ENCODE results near the gene ASIC2.

Gene ASIC2

GRCh38 chr17:33225994-33226393, 67.1 kb downstream of the ASIC2 start:
- no peak overlapping the region for H3K27ac ChIP-seq (ENCODE audit: extremely low read depth, low read depth, low read length)
- no peaks in the 10 kb centered on the region for H3K36me3 ChIP-seq (ENCODE audit: control insufficient read depth in 2 of 2, insufficient read depth in 1 of 2, low read length in 2 of 2)
- H3K4me1 ChIP-seq (ENCODE audit: control insufficient read depth, insufficient read depth, low read length), result no peaks in the 10 kb centered on the region
- no peak overlapping the region for H3K4me3 ChIP-seq (ENCODE audit: low read depth, low read length)
- ChIA-PET POLR2A (no interaction called here), CTCF (interaction anchor here (0.5 kb wide), 1 partner anchor 811 kb away, joined by 5 read pairs; no protein-coding TSS in a partner anchor)
- TF ChIP-seq ZNF362 (tag by site-specific recombination; IDR thresholded peaks at IDR 0.05) (no peak), ZNF175 (tag by site-specific recombination; IDR thresholded peaks at IDR 0.05) (no peak), ZNF449 (tag by site-specific recombination; IDR thresholded peaks at IDR 0.05) (no peak), ZNF223 (tag by site-specific recombination; IDR thresholded peaks at IDR 0.05) (no peak), ZNF660 (tag by site-specific recombination; IDR thresholded peaks at IDR 0.05) (no peak), ZBTB21 (tag by site-specific recombination; IDR thresholded peaks at IDR 0.05) (no peak), OVOL3 (tag by site-specific recombination; IDR thresholded peaks at IDR 0.05) (no peak), ZFP3 (tag by site-specific recombination; IDR thresholded peaks at IDR 0.05; ENCODE audit: low read depth) (no peak), ZNF133 (tag by site-specific recombination; IDR thresholded peaks at IDR 0.05) (no peak), ZNF777 (tag by site-specific recombination; IDR thresholded peaks at IDR 0.05; ENCODE audit: borderline replicate concordance) (no peak), ZNF792 (tag by site-specific recombination; IDR thresholded peaks at IDR 0.05) (no peak), ZNF140 (tag by site-specific recombination; IDR thresholded peaks at IDR 0.05) (no peak)
- H3K9me3 ChIP-seq (ENCODE audit: control insufficient read depth, insufficient read depth, low read depth, low read length), result no peaks in the 10 kb centered on the region

GRCh38 chr17:33225509-33225908, 67.6 kb downstream of the ASIC2 start:
- no peak for TF ChIP-seq ZNF266 (tag by site-specific recombination; IDR thresholded peaks at IDR 0.05; ENCODE audit: low read depth)
- TF ChIP-seq KLF10 (tag by site-specific recombination; IDR thresholded peaks at IDR 0.05), result no peak
- no peak for TF ChIP-seq ZNF157 (tag by site-specific recombination; IDR thresholded peaks at IDR 0.05)
- TF ChIP-seq ZNF521 (tag by site-specific recombination; IDR thresholded peaks at IDR 0.05), result no peak
- no peak for TF ChIP-seq ZNF10 (tag by site-specific recombination; IDR thresholded peaks at IDR 0.05)
- no peak for TF ChIP-seq ZNF18 (tag by site-specific recombination; IDR thresholded peaks at IDR 0.05)
- TF ChIP-seq ZNF174 (tag by site-specific recombination; IDR thresholded peaks at IDR 0.05), result no peak
- TF ChIP-seq OSR2 (tag by site-specific recombination; IDR thresholded peaks at IDR 0.05), result no peak
- H3K36me3 ChIP-seq (ENCODE audit: control insufficient read depth in 2 of 2, insufficient read depth in 1 of 2, low read length in 2 of 2), result no peaks in the 10 kb centered on the region
- POLR2A ChIA-PET, result no interaction called here
- CTCF ChIA-PET, result no interaction called here
- no peak overlapping the region for H3K27ac ChIP-seq (ENCODE audit: extremely low read depth, low read depth, low read length)
- H3K9me3 ChIP-seq (ENCODE audit: control insufficient read depth, insufficient read depth, low read depth, low read length), result no peaks in the 10 kb centered on the region
- H3K4me3 ChIP-seq (ENCODE audit: low read depth, low read length), result no peak overlapping the region
- no peaks in the 10 kb centered on the region for H3K4me1 ChIP-seq (ENCODE audit: control insufficient read depth, insufficient read depth, low read length)

- POLR2A ChIA-PET, result no interaction called here
- no peaks in the 10 kb centered on the region for H3K4me1 ChIP-seq (ENCODE audit: control insufficient read depth, insufficient read depth, low read length)
- H3K27ac ChIP-seq (ENCODE audit: extremely low read depth, low read depth, low read length), result no peak overlapping the region
- no peaks in the 10 kb centered on the region for H3K9me3 ChIP-seq (ENCODE audit: control insufficient read depth, insufficient read depth, low read depth, low read length)
- CTCF ChIA-PET, result interaction anchor here (1.2 kb wide), 1 partner anchor 20 kb away, joined by 3 read pairs; no protein-coding TSS in a partner anchor
- no peak overlapping the region for H3K4me3 ChIP-seq (ENCODE audit: low read depth, low read length)
- no peaks in the 10 kb centered on the region for H3K36me3 ChIP-seq (ENCODE audit: control insufficient read depth in 2 of 2, insufficient read depth in 1 of 2, low read length in 2 of 2)
- TF ChIP-seq PRDM6 (tag by site-specific recombination; IDR thresholded peaks at IDR 0.05), result no peak
- no peak for TF ChIP-seq ZNF658 (tag by site-specific recombination; IDR thresholded peaks at IDR 0.05)
- TF ChIP-seq ZNF302 (tag by site-specific recombination; IDR thresholded peaks at IDR 0.05; ENCODE audit: low read depth), result no peak
- no peak for TF ChIP-seq HOXD13 (CRISPR knock-in tag; IDR thresholded peaks at IDR 0.05; ENCODE audit: borderline replicate concordance)
- no peak for TF ChIP-seq ATF2 (tag by site-specific recombination; IDR thresholded peaks at IDR 0.05; ENCODE audit: low read depth)
- no peak for TF ChIP-seq ZNF654 (tag by site-specific recombination; IDR thresholded peaks at IDR 0.05; ENCODE audit: low read depth)
- no peak for TF ChIP-seq ZNF501 (tag by site-specific recombination; IDR thresholded peaks at IDR 0.05)
- no peak for TF ChIP-seq MZF1 (tag by site-specific recombination; IDR thresholded peaks at IDR 0.05; ENCODE audit: borderline replicate concordance)
Observed at GRCh38 chr17:33220036-33220435, 73.1 kb downstream of the ASIC2 start.
